Keratinocyte (primary cell): ENCODE results near the gene ZNF674.

Experiments
- CTCF ChIP-seq, 3 experiments: IDR thresholded peaks in 1 of 3; conservative IDR thresholded peaks in 1 of 3; optimal IDR thresholded peaks in 1 of 3; 2 replicates in 2 of 3; 3 replicates in 1 of 3; pipeline versions ENCODE3 to v1.5.1; 2011; ENCODE audit warnings: low read length in 3 of 3, mild to moderate bottlenecking in 3 of 3, moderate library complexity in 2 of 3, control low read depth in 1 of 3, inconsistent platforms in 1 of 3; ENCODE audit not compliant: insufficient read depth in 2 of 3; ENCODE audit errors: extremely low read depth in 1 of 3
- EZH2 ChIP-seq: IDR thresholded peaks from one replicate; pipeline ENCODE4 v1.6.1; 2012; ENCODE audit warnings: inconsistent platforms, mild to moderate bottlenecking, low read length, moderate library complexity

GRCh38 chrX:46589977-46590723 is 44.9 kb upstream of the ZNF674 start:
- TF ChIP-seq EZH2 (no peak), CTCF (optimal IDR thresholded peaks at IDR 0.05 in 1 of 3, IDR thresholded peaks at IDR 0.05 in 1 of 3, conservative IDR thresholded peaks at IDR 0.05 in 1 of 3; ENCODE audit: extremely low read depth in 1 of 3, insufficient read depth in 2 of 3, low read length in 3 of 3) (no peak)
